Kidney epithelial cell (primary cell): ENCODE data around the gene TEX14. TPM values are rescaled to one million over a fixed set of nuclear protein-coding genes. Genes with fewer than 3 reads are reported as not detected.

Experiments
- DNase-seq: peaks from one replicate; pipeline ENCODE4 v3.0.0-alpha.2; 2010; ENCODE audit warnings: low read depth
- H3K27me3 ChIP-seq: 2 replicates; pipeline ENCODE4 v1.6.0; 2011; ENCODE audit warnings: low read length; ENCODE audit not compliant: control insufficient read depth, insufficient read depth
- H3K36me3 ChIP-seq: 2 replicates; pipeline ENCODE4 v1.5.1; 2011; ENCODE audit warnings: low read length; ENCODE audit not compliant: control insufficient read depth, insufficient read depth
- H3K4me3 ChIP-seq: 2 replicates; pipeline ENCODE4 v1.5.1; 2011; ENCODE audit warnings: low read depth, mild to moderate bottlenecking, control low read depth, low read length
- total RNA-seq: library from RNA; depleted of rRNA; stranded (reverse); fragments of >200 nt; gene quantifications from 2 replicates; pipeline ENCODE4 v1.2.3, GENCODE V29; 2015
- TF ChIP-seq, protein P1 (sequence below): IDR thresholded peaks from 2 replicates; pipeline ENCODE4 v1.5.1; 2011; ENCODE audit warnings: mild to moderate bottlenecking, moderate library complexity, low read length, control low read depth, inconsistent platforms; ENCODE audit not compliant: insufficient read depth, poor library complexity, severe bottlenecking

TEX14 gene
- total RNA-seq, 1 donor from 2014 or later: 0.04 TPM

GRCh38 chr17:58728798-58729197 is 37.0 kb upstream of the TEX14 start:
- Histone ChIP-seq H3K36me3 (no peaks in the 10 kb centered on the region), H3K27me3 (no peaks in the 10 kb centered on the region), H3K4me3 (no peak overlapping the region)
- DNase-seq: no peak
- TF ChIP-seq, protein P1, sequence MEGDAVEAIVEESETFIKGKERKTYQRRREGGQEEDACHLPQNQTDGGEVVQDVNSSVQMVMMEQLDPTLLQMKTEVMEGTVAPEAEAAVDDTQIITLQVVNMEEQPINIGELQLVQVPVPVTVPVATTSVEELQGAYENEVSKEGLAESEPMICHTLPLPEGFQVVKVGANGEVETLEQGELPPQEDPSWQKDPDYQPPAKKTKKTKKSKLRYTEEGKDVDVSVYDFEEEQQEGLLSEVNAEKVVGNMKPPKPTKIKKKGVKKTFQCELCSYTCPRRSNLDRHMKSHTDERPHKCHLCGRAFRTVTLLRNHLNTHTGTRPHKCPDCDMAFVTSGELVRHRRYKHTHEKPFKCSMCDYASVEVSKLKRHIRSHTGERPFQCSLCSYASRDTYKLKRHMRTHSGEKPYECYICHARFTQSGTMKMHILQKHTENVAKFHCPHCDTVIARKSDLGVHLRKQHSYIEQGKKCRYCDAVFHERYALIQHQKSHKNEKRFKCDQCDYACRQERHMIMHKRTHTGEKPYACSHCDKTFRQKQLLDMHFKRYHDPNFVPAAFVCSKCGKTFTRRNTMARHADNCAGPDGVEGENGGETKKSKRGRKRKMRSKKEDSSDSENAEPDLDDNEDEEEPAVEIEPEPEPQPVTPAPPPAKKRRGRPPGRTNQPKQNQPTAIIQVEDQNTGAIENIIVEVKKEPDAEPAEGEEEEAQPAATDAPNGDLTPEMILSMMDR: no peak

GRCh38 chr17:58722696-58723095 is 30.9 kb upstream of the TEX14 start:
- H3K4me3 ChIP-seq: no peak overlapping the region
- DNase-seq: no peak
- TF ChIP-seq, protein P1: no peak
- H3K27me3 ChIP-seq: no peaks in the 10 kb centered on the region
- H3K36me3 ChIP-seq: no peaks in the 10 kb centered on the region

DNA sequence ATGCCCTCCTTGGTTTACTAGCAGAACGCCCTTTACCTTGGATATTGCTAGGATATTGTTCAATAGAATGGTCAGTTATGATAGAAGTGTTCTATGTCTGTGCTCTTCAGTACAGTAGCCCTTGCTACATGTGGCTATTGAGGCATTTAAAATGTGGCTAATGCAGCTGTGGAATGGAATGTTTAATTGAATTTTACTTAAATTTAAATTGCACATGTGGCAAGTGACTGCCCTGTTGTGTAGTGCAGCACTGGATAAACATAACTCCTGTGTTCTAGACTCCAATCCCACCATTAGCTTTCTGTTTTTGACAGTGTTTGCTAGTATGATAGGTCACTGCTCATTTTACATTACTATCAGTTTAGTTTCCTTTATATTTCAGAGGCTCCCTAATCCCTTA is 30.4 kb upstream of the TEX14 start:
- TF ChIP-seq, protein P1: no peak
- no peak for DNase-seq
- Histone ChIP-seq H3K4me3 (no peak overlapping the region), H3K36me3 (no peaks in the 10 kb centered on the region), H3K27me3 (no peaks in the 10 kb centered on the region)

DNA sequence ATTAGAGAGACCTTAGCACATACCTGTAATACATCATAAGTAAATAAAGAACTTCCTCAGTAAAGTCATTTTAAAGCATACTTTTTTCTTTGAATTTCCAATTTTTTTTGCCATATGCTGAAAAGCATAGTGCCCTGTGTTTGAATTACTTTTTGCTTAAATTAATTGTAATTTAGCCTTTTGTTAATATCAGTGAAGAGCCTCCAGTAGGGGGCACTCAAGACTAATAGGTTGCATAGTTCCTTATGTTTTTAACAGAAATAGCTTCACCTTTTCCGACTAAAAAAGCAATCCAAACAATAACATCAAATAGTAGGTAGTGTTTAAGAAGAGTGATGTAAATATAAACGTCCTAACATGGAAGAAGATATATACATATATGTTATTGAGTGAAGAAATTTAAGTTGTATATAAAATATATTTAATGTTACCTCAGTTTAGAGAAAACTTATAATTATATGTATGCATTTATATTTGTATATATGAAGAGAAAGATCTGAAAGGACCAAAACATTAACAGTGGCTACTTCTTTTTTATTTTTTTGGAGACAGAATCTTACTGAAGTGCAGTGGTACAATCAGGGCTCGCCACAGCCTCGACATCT is 19.2 kb upstream of the TEX14 start:
- Histone ChIP-seq H3K27me3 (no peaks in the 10 kb centered on the region), H3K4me3 (no peak overlapping the region), H3K36me3 (no peaks in the 10 kb centered on the region)
- no peak for DNase-seq
- TF ChIP-seq, protein P1: peak; percentile 65

GRCh38 chr17:58706351-58707140 is 14.7 kb upstream of the TEX14 start:
- no peak for DNase-seq
- Histone ChIP-seq H3K4me3 (no peak overlapping the region), H3K27me3 (no peaks in the 10 kb centered on the region), H3K36me3 (no peaks in the 10 kb centered on the region)
- TF ChIP-seq, protein P1: no peak
